ENCODE results near the gene STOX2.

The STOX2 gene

GRCh38 chr4:183905593-183906488 is 734 bp downstream of the STOX2 start:
- TF ChIP-seq RARB (CRISPR knock-in tag; IDR thresholded peaks at IDR 0.05) (no peak), POU6F1 (CRISPR knock-in tag; IDR thresholded peaks at IDR 0.05; ENCODE audit: borderline replicate concordance, low read depth) (no peak), ZNF565 (CRISPR knock-in tag; conservative IDR thresholded peaks at IDR 0.05; ENCODE audit: low read depth) (no peak), TCF4 (CRISPR knock-in tag; IDR thresholded peaks at IDR 0.05; ENCODE audit: borderline replicate concordance) (no peak), ZNF70 (CRISPR knock-in tag; IDR thresholded peaks at IDR 0.05) (no peak), CSDC2 (CRISPR knock-in tag; IDR thresholded peaks at IDR 0.05) (no peak), TSHZ2 (CRISPR knock-in tag; IDR thresholded peaks at IDR 0.05) (peak; percentile 27; the same call in 1 of the 2 replicates)
- peak; percentile 73 for ATAC-seq

GRCh38 chr4:183906489-183906738 is 1.3 kb downstream of the STOX2 start:
- TF ChIP-seq ZNF70 (CRISPR knock-in tag; IDR thresholded peaks at IDR 0.05), result no peak
- TF ChIP-seq ZNF8 (CRISPR knock-in tag; IDR thresholded peaks at IDR 0.05), result no peak
- no peak for TF ChIP-seq SNAI2 (CRISPR knock-in tag; IDR thresholded peaks at IDR 0.05)
- no peak for TF ChIP-seq TSHZ2 (CRISPR knock-in tag; IDR thresholded peaks at IDR 0.05)
- TF ChIP-seq PATZ1 (CRISPR knock-in tag; IDR thresholded peaks at IDR 0.05; ENCODE audit: borderline replicate concordance), result 0 out of 2 replicates have a peak, but pooled peaks have one; percentile 23
- no peak for TF ChIP-seq OSR1 (CRISPR knock-in tag; IDR thresholded peaks at IDR 0.05)
- no peak for ATAC-seq

GRCh38 chr4:183906739-183907651 is 1.9 kb downstream of the STOX2 start:
- ATAC-seq, result peak; percentile 8; the same call in 2 of the 3 replicates
- no peak for TF ChIP-seq OSR1 (CRISPR knock-in tag; IDR thresholded peaks at IDR 0.05)
- no peak for TF ChIP-seq TSHZ2 (CRISPR knock-in tag; IDR thresholded peaks at IDR 0.05)
- no peak for TF ChIP-seq ZNF565 (CRISPR knock-in tag; conservative IDR thresholded peaks at IDR 0.05; ENCODE audit: low read depth)
- no peak for TF ChIP-seq CSRNP3 (CRISPR knock-in tag; IDR thresholded peaks at IDR 0.05)
- TF ChIP-seq ZC3H10 (CRISPR knock-in tag; IDR thresholded peaks at IDR 0.05), result no peak
- TF ChIP-seq POU6F1 (CRISPR knock-in tag; IDR thresholded peaks at IDR 0.05; ENCODE audit: borderline replicate concordance, low read depth), result no peak
- no peak for TF ChIP-seq GLIS3 (CRISPR knock-in tag; IDR thresholded peaks at IDR 0.05)
- TF ChIP-seq ZNF8 (CRISPR knock-in tag; IDR thresholded peaks at IDR 0.05), result no peak
- no peak for TF ChIP-seq PPARA (CRISPR knock-in tag; IDR thresholded peaks at IDR 0.05; ENCODE audit: borderline replicate concordance)
- TF ChIP-seq SNAI2 (CRISPR knock-in tag; IDR thresholded peaks at IDR 0.05), result no peak
- no peak for TF ChIP-seq ZFP3 (CRISPR knock-in tag; IDR thresholded peaks at IDR 0.05)
- no peak for TF ChIP-seq TCF4 (CRISPR knock-in tag; IDR thresholded peaks at IDR 0.05; ENCODE audit: borderline replicate concordance)
- no peak for TF ChIP-seq ARNTL (CRISPR knock-in tag; IDR thresholded peaks at IDR 0.05; ENCODE audit: borderline replicate concordance, low read depth)
- no peak for TF ChIP-seq ZFP30 (CRISPR knock-in tag; IDR thresholded peaks at IDR 0.05)

Data from SK-N-SH treated with all-trans-retinoic acid at 6 μM for 48 hours (cell line).